ENCODE results near the gene GHDC. TPM values are rescaled to one million over a fixed set of nuclear protein-coding genes. Genes with fewer than 3 reads are reported as not detected.
A peak's percentile ranks its signal among the peaks of the same experiment; 100 is the strongest.

The GHDC gene
- total RNA-seq, 3 donors from 2014 or later (not counting 1 experiment from before 2014, with no cell fraction given) = 19.5 to 24.6 (median 22.8) TPM

DNA sequence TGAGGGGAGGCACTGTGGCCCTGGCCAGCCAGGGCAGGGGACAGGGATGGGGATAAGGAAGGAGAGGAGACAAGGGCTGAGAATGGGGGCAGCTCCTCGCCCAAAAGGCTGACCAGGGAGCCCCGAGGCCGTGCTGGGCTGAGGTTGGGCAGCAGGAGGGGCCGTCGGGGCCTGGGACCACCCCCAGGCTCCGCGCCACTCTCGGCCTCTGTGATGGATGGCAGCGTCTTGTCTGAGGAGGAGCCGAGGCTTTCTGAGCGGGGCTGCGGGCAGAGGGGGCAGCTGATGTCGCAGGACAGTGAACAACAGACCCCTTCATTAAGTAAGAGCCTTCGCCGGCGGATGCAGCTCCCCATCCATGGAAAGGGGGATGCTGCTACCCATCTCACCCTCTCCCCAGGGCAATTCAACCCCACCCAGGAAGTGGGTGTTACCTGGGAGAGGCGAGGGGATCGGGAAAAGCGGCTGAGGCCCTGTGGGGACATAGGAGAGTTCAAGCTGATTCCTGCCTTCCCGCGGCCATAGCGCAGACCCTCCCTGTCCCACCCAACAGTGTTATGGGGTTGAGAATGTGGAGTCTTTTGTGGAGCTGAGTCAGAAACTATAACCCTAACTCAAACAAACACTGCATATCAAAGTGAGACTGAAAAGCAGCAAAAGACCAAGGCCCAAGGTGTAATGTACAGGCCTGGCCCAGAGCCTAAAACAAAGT lies 30.4 kb downstream of the GHDC start:
- Histone ChIP-seq H3K4me3 (ENCODE audit: low read length) (no peak overlapping the region), H3K4me1 (ENCODE audit: control insufficient read depth, insufficient read depth, low read length) (peaks cover 8% of the 10 kb centered on the region), H3K27me3 (ENCODE audit: control insufficient read depth, insufficient read depth, low read length) (no peaks in the 10 kb centered on the region), H3K36me3 (ENCODE audit: control insufficient read depth, insufficient read depth, low read length) (no peaks in the 10 kb centered on the region), H3K9me3 (ENCODE audit: control insufficient read depth, insufficient read depth, low read length) (no peaks in the 10 kb centered on the region), H3K27ac (ENCODE audit: low read length) (no peak overlapping the region)
- TF ChIP-seq CTCF (IDR thresholded peaks at IDR 0.05) = no peak
- ATAC-seq = no peak
- no peak overlapping the region for H3K27ac Mint-ChIP-seq
- WGBS (ENCODE audit: insufficient coverage) = 88% methylated on average over 16 of the region's 22 CpGs
- intact Hi-C loops (cut with micrococcal nuclease) = no loop called here
- no peaks in the 10 kb centered on the region for H3K9me3 Mint-ChIP-seq
- DNase-seq = no peak
- no peaks in the 10 kb centered on the region for H3K36me3 Mint-ChIP-seq
- peaks cover 0 to 4% of the 10 kb centered on the region in 2 donors for H3K4me1 Mint-ChIP-seq
- H3K4me3 Mint-ChIP-seq = no peak overlapping the region
- H3K27me3 Mint-ChIP-seq (ENCODE audit: low read depth in 2 of 2) = peaks cover 0 to 3% of the 10 kb centered on the region in 2 donors

GRCh38 chr17:42163113-42163512 lies 31.2 kb downstream of the GHDC start:
- Histone ChIP-seq H3K27ac (ENCODE audit: low read length) (no peak overlapping the region), H3K4me1 (ENCODE audit: control insufficient read depth, insufficient read depth, low read length) (peaks cover 8% of the 10 kb centered on the region), H3K9me3 (ENCODE audit: control insufficient read depth, insufficient read depth, low read length) (no peaks in the 10 kb centered on the region), H3K27me3 (ENCODE audit: control insufficient read depth, insufficient read depth, low read length) (no peaks in the 10 kb centered on the region), H3K4me3 (ENCODE audit: low read length) (no peak overlapping the region), H3K36me3 (ENCODE audit: control insufficient read depth, insufficient read depth, low read length) (no peaks in the 10 kb centered on the region)
- Mint-ChIP-seq H3K27ac (no peak overlapping the region), H3K9me3 (no peaks in the 10 kb centered on the region), H3K36me3 (no peaks in the 10 kb centered on the region), H3K27me3 (ENCODE audit: low read depth in 2 of 2) (peaks cover 0 to 3% of the 10 kb centered on the region in 2 donors), H3K4me1 (peaks cover 0 to 4% of the 10 kb centered on the region in 2 donors), H3K4me3 (no peak overlapping the region)
- WGBS (ENCODE audit: insufficient coverage) = 63% methylated on average over 8 of the region's 8 CpGs
- TF ChIP-seq CTCF (IDR thresholded peaks at IDR 0.05) = peak; percentile 8
- peak in 1 of 2 donors; percentile 47 for DNase-seq
- intact Hi-C loops (cut with micrococcal nuclease) = no loop called here
- peak in 1 of 3 donors; percentile 44 for ATAC-seq

DNA sequence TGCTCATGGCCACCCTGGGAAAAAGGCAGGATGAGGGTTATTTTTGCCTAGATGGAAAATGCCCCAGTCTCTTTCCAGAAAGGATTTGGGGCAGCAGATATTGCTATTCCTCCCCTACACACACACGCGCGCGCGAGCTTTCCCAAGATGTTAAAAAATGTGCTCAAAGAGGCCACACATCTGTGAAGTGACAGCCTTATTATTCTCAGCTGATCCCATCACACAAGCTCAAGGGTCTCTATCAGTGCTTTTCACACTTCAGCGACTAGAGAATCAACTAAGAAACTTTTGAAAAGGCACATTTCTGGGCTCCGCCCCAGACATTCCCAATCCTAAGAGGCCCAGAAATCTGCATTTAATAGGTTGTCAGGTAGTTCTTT lies 33.8 kb downstream of the GHDC start:
- Mint-ChIP-seq H3K9me3 (no peaks in the 10 kb centered on the region), H3K27ac (no peak overlapping the region), H3K36me3 (no peaks in the 10 kb centered on the region), H3K4me1 (peaks cover 0 to 11% of the 10 kb centered on the region in 2 donors), H3K27me3 (ENCODE audit: low read depth in 2 of 2) (peaks cover 0 to 3% of the 10 kb centered on the region in 2 donors), H3K4me3 (no peak overlapping the region)
- no peaks in the 10 kb centered on the region for H3K27me3 ChIP-seq (ENCODE audit: control insufficient read depth, insufficient read depth, low read length)
- no peak for ATAC-seq
- H3K4me1 ChIP-seq (ENCODE audit: control insufficient read depth, insufficient read depth, low read length) = peaks cover 10% of the 10 kb centered on the region
- no peak for TF ChIP-seq CTCF (IDR thresholded peaks at IDR 0.05)
- no peak overlapping the region for H3K4me3 ChIP-seq (ENCODE audit: low read length)
- H3K36me3 ChIP-seq (ENCODE audit: control insufficient read depth, insufficient read depth, low read length) = no peaks in the 10 kb centered on the region
- intact Hi-C loops (cut with micrococcal nuclease) = no loop called here
- 98% methylated on average over 7 of the region's 7 CpGs for WGBS (ENCODE audit: insufficient coverage)
- no peak overlapping the region for H3K27ac ChIP-seq (ENCODE audit: low read length)
- DNase-seq = no peak
- H3K9me3 ChIP-seq (ENCODE audit: control insufficient read depth, insufficient read depth, low read length) = no peaks in the 10 kb centered on the region
